ENCODE results near the gene FAM210A. TPM values are rescaled to one million over a fixed set of nuclear protein-coding genes. Genes with fewer than 3 reads are reported as not detected.

FAM210A gene
- total and polyA plus RNA-seq, 12 donors = 11.6 to 84.8 (median 56.3) TPM

DNA sequence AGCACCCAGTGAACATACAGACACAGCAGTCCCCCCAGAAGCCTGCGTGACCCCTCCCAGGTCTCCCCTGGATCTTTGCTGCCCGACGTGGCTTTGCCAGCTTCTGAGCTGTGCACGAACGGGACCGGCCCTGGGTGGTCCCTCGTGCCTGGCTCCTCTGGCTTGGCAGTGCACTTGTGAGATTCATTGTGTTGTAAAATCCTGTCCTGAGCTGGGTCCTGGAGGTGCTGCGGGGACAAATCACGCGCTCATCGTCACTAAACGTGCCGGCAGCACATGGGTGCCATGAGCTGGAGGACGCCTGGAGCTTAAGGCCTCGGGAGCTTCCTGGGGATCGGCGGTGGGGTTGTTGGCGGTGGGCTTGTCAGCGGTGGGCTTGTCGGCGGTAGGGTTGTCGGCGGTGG lies 104.9 kb downstream of the FAM210A start:
- Histone ChIP-seq H3K27ac (no peak overlapping the region), H3K27me3 (no peaks in the 10 kb centered on the region), H3K4me1 (peaks cover 0 to 24% (median 9%) of the 10 kb centered on the region in 9 donors), H3K4me3 (no peak overlapping the region), H3K9me3 (no peaks in the 10 kb centered on the region), H3K36me3 (peaks cover 0 to 30% (median 4%) of the 10 kb centered on the region in 9 donors)
- DNase-seq = no peak
- TF ChIP-seq, protein P1, sequence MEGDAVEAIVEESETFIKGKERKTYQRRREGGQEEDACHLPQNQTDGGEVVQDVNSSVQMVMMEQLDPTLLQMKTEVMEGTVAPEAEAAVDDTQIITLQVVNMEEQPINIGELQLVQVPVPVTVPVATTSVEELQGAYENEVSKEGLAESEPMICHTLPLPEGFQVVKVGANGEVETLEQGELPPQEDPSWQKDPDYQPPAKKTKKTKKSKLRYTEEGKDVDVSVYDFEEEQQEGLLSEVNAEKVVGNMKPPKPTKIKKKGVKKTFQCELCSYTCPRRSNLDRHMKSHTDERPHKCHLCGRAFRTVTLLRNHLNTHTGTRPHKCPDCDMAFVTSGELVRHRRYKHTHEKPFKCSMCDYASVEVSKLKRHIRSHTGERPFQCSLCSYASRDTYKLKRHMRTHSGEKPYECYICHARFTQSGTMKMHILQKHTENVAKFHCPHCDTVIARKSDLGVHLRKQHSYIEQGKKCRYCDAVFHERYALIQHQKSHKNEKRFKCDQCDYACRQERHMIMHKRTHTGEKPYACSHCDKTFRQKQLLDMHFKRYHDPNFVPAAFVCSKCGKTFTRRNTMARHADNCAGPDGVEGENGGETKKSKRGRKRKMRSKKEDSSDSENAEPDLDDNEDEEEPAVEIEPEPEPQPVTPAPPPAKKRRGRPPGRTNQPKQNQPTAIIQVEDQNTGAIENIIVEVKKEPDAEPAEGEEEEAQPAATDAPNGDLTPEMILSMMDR (IDR thresholded peaks at IDR 0.05) = no peak
- no peak for ATAC-seq
- intact Hi-C loops (cut with DNase I) = loop anchor here in 3 of 10 donors (10.0 kb wide), 4 partner anchors 67 to 507 kb away; partner anchors contain the start of gene LDLRAD4 (in 1 of the 3)
- 96 to 97% methylated on average over 23 of the region's 23 CpGs for WGBS, 2 donors

- intact Hi-C loops (cut with DNase I) = loop anchor here in 3 of 10 donors (10.0 kb wide), 4 partner anchors 66 to 506 kb away; partner anchors contain the start of gene LDLRAD4 (in 1 of the 3)
Measured at GRCh38 chr18:13620818-13621445, 105.4 kb downstream of the FAM210A start.

DNA sequence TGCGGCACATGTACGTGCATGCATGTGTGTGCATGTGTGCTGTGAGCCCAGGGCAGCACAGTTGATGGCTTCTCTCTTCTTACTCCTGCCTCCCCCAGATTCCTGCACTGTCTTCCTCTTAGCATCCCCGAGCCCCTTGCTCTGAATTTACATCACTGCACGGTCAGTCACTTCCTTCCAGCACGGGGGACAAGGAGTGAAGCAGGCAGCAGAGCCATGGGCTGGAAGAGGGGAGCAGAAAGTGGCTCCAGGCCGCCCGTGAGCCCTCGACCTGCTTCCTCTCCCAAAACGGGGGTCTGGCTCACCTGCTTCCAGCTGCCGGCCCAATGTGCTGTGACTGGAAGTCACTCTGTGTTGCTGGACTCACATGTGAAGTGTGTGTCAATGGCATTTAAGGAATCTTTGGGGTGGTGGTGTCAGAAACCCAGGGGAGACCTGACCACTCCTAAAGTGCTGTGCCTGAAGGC lies 106.1 kb downstream of the FAM210A start:
- intact Hi-C loops (cut with DNase I) = loop anchor here in 3 of 10 donors (10.0 kb wide), 4 partner anchors 65 to 505 kb away; partner anchors contain the start of gene LDLRAD4 (in 1 of the 3)
- Histone ChIP-seq H3K27ac (no peak overlapping the region), H3K4me1 (peaks cover 0 to 30% (median 12%) of the 10 kb centered on the region in 9 donors), H3K36me3 (peaks cover 0 to 30% (median 4%) of the 10 kb centered on the region in 9 donors), H3K9me3 (no peaks in the 10 kb centered on the region), H3K4me3 (no peak overlapping the region), H3K27me3 (no peaks in the 10 kb centered on the region)
- ATAC-seq = no peak
- TF ChIP-seq, protein P1 (IDR thresholded peaks at IDR 0.05) = no peak
- WGBS, 2 donors = 85 to 92% methylated on average over 10 of the region's 10 CpGs
- no peak for DNase-seq

More at GRCh38 chr18:13620818-13621445, 105.4 kb downstream of the FAM210A start:
- H3K36me3 ChIP-seq = peaks cover 0 to 30% (median 4%) of the 10 kb centered on the region in 9 donors
- DNase-seq (no peak), ATAC-seq (no peak)
- TF ChIP-seq, protein P1 (IDR thresholded peaks at IDR 0.05) = no peak
- no peak overlapping the region for H3K27ac ChIP-seq
- no peaks in the 10 kb centered on the region for H3K9me3 ChIP-seq
- no peaks in the 10 kb centered on the region for H3K27me3 ChIP-seq
- no peak overlapping the region for H3K4me3 ChIP-seq
- peaks cover 0 to 24% (median 6%) of the 10 kb centered on the region in 9 donors for H3K4me1 ChIP-seq
- 96% methylated on average over 29 of the region's 29 CpGs for WGBS, 2 donors

- H3K9me3 ChIP-seq = no peaks in the 10 kb centered on the region
- no peaks in the 10 kb centered on the region for H3K27me3 ChIP-seq
- 91 to 92% methylated on average over 20 of the region's 20 CpGs for WGBS, 2 donors
- DNase-seq (no peak), ATAC-seq (no peak)
- no peak overlapping the region for H3K4me3 ChIP-seq
- peaks cover 0 to 30% (median 4%) of the 10 kb centered on the region in 9 donors for H3K36me3 ChIP-seq
- intact Hi-C loops (cut with DNase I) = loop anchor here in 4 of 10 donors (10.0 kb wide), 5 partner anchors 65 to 505 kb away; partner anchors contain the start of gene LDLRAD4 (in 1 of the 4)
- peaks cover 4 to 36% (median 17%) of the 10 kb centered on the region in 9 donors for H3K4me1 ChIP-seq
- H3K27ac ChIP-seq = no peak overlapping the region
- TF ChIP-seq, protein P1 (IDR thresholded peaks at IDR 0.05) = no peak
Measured at GRCh38 chr18:13619505-13620205, 106.7 kb downstream of the FAM210A start.

Measured in heart right ventricle (tissue), 16 donors.